Activated CD4-positive, alpha-beta T cell treated with anti-CD3 and anti-CD28 coated beads, Interleukin-2, Interleukin-6, amounts not matched to agents 100 ng/mL and 50 ng/mL, durations not matched to agents 16 hours and 8 hours (primary cell): ENCODE results near the gene GJA9.

Experiments used
- DNase-seq: peaks from one replicate; pipeline ENCODE4 v3.0.0-alpha.2; 2020

Gene GJA9

DNA sequence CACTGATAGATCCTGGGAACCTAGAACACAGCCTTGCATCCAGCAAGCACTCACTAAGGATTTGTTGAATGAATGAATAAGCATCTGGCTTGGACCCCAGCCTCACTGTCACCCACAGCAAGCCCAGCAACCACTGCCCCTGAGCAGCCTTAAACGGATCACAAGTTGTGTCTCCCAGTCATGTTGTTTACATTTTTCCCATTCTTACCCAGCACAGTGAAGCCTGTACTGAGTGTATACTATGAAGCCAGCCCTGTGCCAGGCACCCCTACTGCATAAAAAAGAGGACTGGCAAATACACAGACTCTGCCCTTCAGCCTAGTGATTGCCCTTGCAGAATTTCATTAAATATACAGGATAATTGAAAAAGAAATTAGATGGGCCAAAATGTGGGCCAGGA is 52.0 kb downstream of the GJA9 start:
- no peak for DNase-seq

- no peak for DNase-seq
Observed at GRCh38 chr1:38827318-38827717, 54.1 kb downstream of the GJA9 start.

- no peak for DNase-seq
Observed at GRCh38 chr1:38826886-38827285, 54.5 kb downstream of the GJA9 start.

GRCh38 chr1:38826262-38826661 is 55.1 kb downstream of the GJA9 start:
- DNase-seq: no peak
